Neutrophil (primary cell): Measurements from ENCODE around the gene NR3C2.

Experiments
- H3K27ac ChIP-seq: fragments of 200-600 bp; sonication (generic); 2 replicates; pipeline ENCODE4 v1.5.1; 2016; ENCODE audit warnings: mild to moderate bottlenecking, moderate library complexity
- H3K27me3 ChIP-seq: fragments of 200-600 bp; sonication (generic); 2 replicates; pipeline ENCODE4 v1.6.0; 2016; ENCODE audit warnings: mild to moderate bottlenecking
- H3K36me3 ChIP-seq: fragments of 200-600 bp; sonication (generic); 2 replicates; pipeline ENCODE4 v1.5.1; 2017
- H3K4me1 ChIP-seq, 2 experiments: fragments of 200-600 bp in 1 of 2; sonication (generic) in 1 of 2; 1 replicate in 1 of 2; 2 replicates in 1 of 2; pipeline versions ENCODE4 v1.5.1 to v1.6.1; 2013 to 2016; ENCODE audit warnings: low read depth in 1 of 2, low read length in 1 of 2, mild to moderate bottlenecking in 1 of 2, moderate library complexity in 1 of 2; ENCODE audit not compliant: control insufficient read depth in 1 of 2, insufficient read depth in 1 of 2
- H3K4me3 ChIP-seq, 2 experiments: fragments of 200-600 bp in 1 of 2; sonication (generic) in 1 of 2; 1 replicate in 1 of 2; 2 replicates in 1 of 2; pipeline ENCODE4 v1.5.1; 2013 to 2016; ENCODE audit warnings: low read depth in 1 of 2, low read length in 1 of 2, mild to moderate bottlenecking in 1 of 2, moderate library complexity in 1 of 2
- H3K9me3 ChIP-seq: fragments of 200-600 bp; sonication (generic); 2 replicates; pipeline ENCODE4 v1.5.1; 2016
- TF ChIP-seq, protein P1 (sequence below): fragments of 200-600 bp; sonication (generic); IDR thresholded peaks from 2 replicates; pipeline ENCODE4 v1.5.1; 2016; ENCODE audit warnings: antibody characterized with exemption

Gene NR3C2

DNA sequence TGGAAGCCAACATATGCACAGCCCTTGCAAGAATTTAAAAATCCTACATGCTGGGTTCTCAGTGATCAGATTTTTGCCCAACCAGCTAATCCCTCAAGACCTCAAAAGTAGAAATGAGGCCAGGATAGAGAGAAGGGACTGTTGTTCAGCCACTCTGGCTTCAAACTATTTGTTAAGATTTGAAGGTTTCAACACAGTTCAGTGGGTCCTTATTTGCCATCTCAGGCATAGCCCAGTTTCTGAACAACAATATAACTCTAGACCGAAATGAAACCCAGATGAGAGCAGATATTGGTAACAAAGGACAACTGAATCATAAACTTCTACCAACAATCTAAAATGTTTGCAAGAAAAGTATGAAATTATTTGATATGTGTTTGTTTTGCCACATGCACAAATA lies 237.3 kb downstream of the NR3C2 start:
- Histone ChIP-seq H3K4me3 (no peak overlapping the region), H3K27ac (no peak overlapping the region), H3K36me3 (no peaks in the 10 kb centered on the region), H3K9me3 (no peaks in the 10 kb centered on the region), H3K4me1 (no peaks in the 10 kb centered on the region), H3K27me3 (peaks cover 14% of the 10 kb centered on the region)
- TF ChIP-seq, protein P1, sequence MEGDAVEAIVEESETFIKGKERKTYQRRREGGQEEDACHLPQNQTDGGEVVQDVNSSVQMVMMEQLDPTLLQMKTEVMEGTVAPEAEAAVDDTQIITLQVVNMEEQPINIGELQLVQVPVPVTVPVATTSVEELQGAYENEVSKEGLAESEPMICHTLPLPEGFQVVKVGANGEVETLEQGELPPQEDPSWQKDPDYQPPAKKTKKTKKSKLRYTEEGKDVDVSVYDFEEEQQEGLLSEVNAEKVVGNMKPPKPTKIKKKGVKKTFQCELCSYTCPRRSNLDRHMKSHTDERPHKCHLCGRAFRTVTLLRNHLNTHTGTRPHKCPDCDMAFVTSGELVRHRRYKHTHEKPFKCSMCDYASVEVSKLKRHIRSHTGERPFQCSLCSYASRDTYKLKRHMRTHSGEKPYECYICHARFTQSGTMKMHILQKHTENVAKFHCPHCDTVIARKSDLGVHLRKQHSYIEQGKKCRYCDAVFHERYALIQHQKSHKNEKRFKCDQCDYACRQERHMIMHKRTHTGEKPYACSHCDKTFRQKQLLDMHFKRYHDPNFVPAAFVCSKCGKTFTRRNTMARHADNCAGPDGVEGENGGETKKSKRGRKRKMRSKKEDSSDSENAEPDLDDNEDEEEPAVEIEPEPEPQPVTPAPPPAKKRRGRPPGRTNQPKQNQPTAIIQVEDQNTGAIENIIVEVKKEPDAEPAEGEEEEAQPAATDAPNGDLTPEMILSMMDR: no peak

DNA sequence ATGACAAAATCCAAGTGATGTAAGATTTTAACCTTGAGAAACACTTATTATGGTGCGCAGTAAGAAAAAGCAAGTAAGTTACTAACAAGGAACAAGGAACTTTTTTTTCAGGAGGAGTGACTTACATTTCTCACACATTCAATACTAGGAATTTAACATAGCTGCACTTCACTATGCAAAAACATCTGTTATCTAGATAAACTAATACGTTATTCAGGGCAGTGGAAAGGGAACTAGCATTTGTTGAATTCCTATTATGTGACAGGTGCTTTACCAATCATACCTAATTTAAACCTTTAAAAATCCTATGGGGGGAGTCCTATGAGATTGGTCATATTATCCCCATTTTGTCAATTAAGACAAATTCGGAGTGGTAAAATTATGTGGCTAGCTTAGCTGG lies 238.0 kb downstream of the NR3C2 start:
- Histone ChIP-seq H3K36me3 (no peaks in the 10 kb centered on the region), H3K4me3 (no peak overlapping the region)
- TF ChIP-seq, protein P1: no peak

GRCh38 chr4:148203056-148203898 lies 238.9 kb downstream of the NR3C2 start:
- Histone ChIP-seq H3K36me3 (no peaks in the 10 kb centered on the region), H3K4me3 (no peak overlapping the region), H3K4me1 (no peaks in the 10 kb centered on the region), H3K27me3 (peaks cover 14% of the 10 kb centered on the region), H3K9me3 (no peaks in the 10 kb centered on the region), H3K27ac (no peak overlapping the region)
- TF ChIP-seq, protein P1: no peak

More for the DNA sequence above, 238.0 kb downstream of the NR3C2 start:
- Histone ChIP-seq H3K27me3 (peaks cover 14% of the 10 kb centered on the region), H3K27ac (no peak overlapping the region), H3K4me1 (no peaks in the 10 kb centered on the region), H3K9me3 (no peaks in the 10 kb centered on the region)

GRCh38 chr4:148200960-148201359 lies 241.3 kb downstream of the NR3C2 start:
- no peaks in the 10 kb centered on the region for H3K36me3 ChIP-seq
- H3K4me3 ChIP-seq: no peak overlapping the region
- no peaks in the 10 kb centered on the region for H3K4me1 ChIP-seq
- H3K27ac ChIP-seq: no peak overlapping the region
- TF ChIP-seq, protein P1: no peak
- peaks cover 14% of the 10 kb centered on the region for H3K27me3 ChIP-seq
- H3K9me3 ChIP-seq: no peaks in the 10 kb centered on the region

GRCh38 chr4:148196164-148196563 lies 246.1 kb downstream of the NR3C2 start:
- TF ChIP-seq, protein P1: no peak
- H3K9me3 ChIP-seq: no peaks in the 10 kb centered on the region
- H3K27ac ChIP-seq: no peak overlapping the region

More at GRCh38 chr4:148196164-148196563, 246.1 kb downstream of the NR3C2 start:
- Histone ChIP-seq H3K36me3 (no peaks in the 10 kb centered on the region), H3K4me3 (no peak overlapping the region), H3K4me1 (no peaks in the 10 kb centered on the region), H3K27me3 (no peaks in the 10 kb centered on the region)
